HT-29 (cell line): ENCODE data around the gene JAZF1. TPM values are rescaled to one million over a fixed set of nuclear protein-coding genes. Genes with fewer than 3 reads are reported as not detected.
A peak's percentile ranks its signal among the peaks of the same experiment; 100 is the strongest.

ENCODE experiments used
- DNase-seq: peaks from one replicate; pipeline ENCODE4 v3.0.0-alpha.2; 2015; ENCODE audit warnings: low spot score
- total RNA-seq: library from RNA; depleted of rRNA; stranded (reverse); fragments of >200 nt; shearing (Covaris generic); gene quantifications from 2 replicates; pipeline ENCODE4 v1.2.3, GENCODE V29; 2014

JAZF1 gene
- total RNA-seq, 1 experiment from 2014 or later: not detected

GRCh38 chr7:27840313-27840712, 340.3 kb downstream of the JAZF1 start:
- DNase-seq: no peak

DNA sequence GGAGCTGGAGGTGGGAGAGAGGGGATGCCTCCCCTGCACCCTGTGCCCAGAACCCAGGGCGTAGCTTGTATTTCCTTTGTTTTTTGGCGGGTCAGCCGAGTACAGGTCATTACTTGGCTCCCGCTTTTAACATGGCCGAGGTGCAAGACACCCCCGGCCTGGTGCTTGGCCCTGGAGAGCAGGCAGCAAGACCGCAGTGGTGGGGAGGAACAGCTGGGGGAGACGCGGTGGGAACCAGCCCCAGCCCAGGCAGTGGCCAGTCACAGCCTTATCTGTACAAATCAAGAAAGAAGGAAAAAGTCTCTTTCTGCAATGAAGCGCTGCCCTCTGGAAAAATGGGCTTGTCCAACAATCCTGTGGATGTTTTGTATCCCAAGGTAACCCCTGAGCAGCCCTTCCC, 341.5 kb downstream of the JAZF1 start:
- no peak for DNase-seq

- DNase-seq: no peak
Observed at GRCh38 chr7:27836536-27836935, 344.1 kb downstream of the JAZF1 start.

DNA sequence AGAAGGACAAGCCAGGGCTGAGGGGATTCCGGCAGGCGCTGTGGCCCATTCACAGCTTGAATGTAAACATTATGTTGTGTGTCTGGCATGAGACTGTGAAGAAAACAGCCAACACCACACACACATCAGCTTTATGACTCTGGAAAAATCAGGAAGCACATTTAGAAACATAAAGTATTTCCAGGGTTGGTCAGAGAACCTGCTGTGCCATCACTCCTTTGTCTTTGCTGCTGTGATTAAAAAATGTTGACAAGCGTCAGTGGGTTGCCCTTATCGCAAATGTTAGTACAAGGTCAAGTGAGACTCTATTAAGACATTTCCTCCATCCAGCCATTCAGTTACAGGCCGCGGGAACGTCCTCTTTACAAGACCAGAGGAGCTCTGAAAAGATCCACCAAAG, 345.2 kb downstream of the JAZF1 start:
- DNase-seq: no peak

DNA sequence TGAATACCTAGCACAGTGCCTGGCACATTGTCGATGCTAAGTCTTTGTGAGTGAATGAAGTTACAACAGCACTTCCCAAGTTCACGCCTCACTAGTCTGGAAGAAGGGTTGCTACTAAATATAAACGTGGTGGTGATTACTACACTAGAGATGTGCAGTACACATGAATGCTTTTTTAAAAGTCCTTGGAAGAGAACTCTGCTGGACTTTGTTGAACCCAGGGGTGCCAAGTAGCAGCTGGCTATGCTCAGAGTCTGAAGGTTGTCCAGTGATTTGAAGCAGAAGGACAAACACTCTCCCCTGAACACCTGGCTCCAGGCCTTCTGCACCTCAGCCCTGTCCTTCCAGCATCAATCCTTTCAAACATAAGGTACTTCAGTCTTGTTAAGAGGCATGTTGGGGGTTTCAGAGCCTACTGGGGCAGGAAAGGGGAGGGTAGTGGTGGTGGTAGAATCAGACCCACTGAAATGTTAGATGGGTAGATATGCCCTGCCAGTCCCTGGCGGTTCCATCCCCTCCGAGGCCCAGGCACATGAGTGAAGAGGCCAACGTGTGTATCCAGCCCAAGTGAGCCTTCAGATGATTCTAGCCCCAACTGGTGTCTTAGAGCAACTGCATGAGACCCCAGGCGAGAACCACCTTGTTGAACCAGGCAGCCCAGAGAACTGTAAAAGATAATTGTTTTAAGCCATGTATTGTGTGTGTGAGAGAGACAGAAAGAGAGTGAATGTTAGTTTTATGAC, 346.2 kb downstream of the JAZF1 start:
- DNase-seq: no peak

GRCh38 chr7:27826357-27826756, 354.2 kb downstream of the JAZF1 start:
- DNase-seq: no peak

DNA sequence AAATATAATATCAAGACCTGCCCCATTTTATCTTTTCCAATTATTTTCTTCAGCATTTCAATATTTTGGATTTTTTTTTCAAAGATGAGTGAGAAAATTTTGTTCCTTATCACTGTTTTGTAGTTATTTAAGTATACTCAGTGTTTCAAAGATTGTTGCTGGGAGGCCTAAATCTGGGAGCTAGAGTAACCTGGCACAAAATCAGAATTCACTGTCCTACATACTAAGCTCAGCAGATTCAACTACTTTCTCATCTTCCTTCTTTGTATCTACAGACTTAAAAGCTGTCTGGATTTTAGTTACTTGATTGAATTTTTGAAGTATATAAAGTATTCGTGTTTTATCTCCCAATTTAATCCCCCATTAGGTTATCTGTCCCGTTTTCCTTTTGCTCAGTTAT, 354.7 kb downstream of the JAZF1 start:
- DNase-seq: no peak

GRCh38 chr7:27822245-27822644, 358.4 kb downstream of the JAZF1 start:
- DNase-seq: no peak

GRCh38 chr7:27812706-27813105, 367.9 kb downstream of the JAZF1 start:
- DNase-seq: no peak

GRCh38 chr7:27810186-27810585, 370.4 kb downstream of the JAZF1 start:
- no peak for DNase-seq

DNA sequence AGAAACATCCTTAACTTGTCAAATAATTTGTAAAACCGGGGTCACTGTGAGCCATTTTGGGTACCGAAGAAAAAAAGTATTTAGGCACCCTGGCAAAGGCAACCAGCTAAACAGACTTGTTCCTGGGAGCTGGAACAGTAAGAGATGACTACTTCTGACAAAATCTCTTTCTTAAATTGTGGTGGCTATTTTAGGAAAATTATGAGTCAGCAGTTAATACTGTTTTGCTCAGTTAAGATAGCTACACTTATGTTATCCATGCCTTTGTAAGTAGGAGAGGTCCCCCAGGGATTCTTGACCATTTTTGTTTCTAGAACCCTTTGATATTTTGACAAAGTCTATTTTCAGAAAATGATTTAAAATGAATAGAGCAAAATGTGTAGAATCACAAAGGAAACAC, 372.0 kb downstream of the JAZF1 start:
- DNase-seq: no peak

DNA sequence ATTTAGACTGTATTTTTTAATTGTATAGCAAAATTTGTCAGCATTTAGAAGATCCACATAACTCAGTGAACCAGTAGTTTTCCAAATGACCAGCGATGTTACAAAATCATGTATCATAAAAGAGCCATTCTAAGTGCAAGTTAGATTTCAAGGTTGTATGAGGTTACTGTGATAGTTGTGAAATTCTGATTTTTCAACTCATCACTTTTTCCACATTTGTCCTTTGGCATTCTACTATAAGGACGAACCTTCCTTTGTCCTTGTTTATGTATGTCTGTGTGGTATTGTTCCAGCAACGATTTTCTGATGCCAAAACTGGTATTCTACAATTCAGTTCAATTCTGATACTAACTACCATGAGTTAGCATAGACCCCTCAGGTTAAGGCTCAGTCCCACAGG, 376.5 kb downstream of the JAZF1 start:
- no peak for DNase-seq

GRCh38 chr7:27802999-27803398, 377.6 kb downstream of the JAZF1 start:
- no peak for DNase-seq

DNA sequence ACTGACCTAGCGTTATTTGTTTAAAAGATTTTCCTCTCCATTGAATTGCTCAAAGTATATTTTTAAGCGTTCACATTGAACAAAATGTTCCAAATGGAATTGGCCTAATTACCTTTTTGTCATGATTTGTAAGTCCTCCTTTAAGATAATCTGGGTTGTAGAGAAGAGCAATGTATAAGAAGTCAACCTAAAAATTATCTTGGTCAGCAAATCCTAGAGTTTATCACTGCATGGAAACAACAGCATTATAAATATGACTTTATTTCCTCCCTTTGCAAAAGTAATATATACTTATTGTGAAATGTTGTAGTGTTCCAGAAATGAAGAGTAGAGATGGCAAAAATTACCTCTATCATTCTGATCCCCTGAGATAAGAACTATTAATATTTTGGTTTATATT, 381.4 kb downstream of the JAZF1 start:
- no peak for DNase-seq

DNA sequence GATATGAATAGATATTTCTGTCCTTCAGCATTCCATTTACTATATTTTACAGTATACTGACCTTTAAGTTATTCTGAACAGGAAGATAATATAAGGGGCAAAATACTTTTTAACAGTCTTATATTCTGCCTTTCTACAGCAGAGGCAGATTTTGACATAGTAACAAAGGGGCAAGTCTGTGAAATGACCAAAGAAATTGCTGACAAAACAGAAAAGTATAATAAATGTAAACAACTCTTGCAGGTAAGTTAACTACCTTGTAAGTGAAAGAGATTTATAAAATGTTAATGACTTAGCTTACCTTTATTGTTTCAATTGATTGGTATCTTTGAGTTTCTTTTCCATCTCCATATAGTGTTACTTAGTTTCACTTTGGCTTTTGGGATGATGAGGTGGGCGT, 384.6 kb downstream of the JAZF1 start:
- no peak for DNase-seq

- no peak for DNase-seq
Observed at GRCh38 chr7:27793780-27794179, 386.8 kb downstream of the JAZF1 start.

GRCh38 chr7:27788437-27788836, 392.2 kb downstream of the JAZF1 start:
- no peak for DNase-seq

GRCh38 chr7:27784399-27785053, 396.1 kb downstream of the JAZF1 start:
- peak; percentile 85 for DNase-seq

DNA sequence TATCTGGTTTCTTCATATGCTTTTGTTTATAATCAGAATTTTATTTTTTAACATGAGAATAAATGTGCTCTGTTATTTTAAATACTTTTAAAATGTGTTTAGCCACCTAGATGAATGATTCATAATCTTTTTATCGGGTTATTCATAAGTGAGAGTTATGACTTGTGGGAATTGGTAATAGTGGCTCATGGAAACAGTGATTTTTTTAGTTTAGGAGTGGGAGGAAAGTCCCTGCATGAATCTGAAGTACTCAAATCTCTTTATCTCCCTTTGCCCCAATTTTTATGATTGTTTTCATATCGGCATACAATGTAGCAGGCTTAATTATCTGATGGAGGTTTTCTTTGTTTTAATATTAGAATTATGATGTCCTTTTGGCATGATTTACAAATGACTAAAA, 397.7 kb downstream of the JAZF1 start:
- DNase-seq: no peak

GRCh38 chr7:27781188-27781587, 399.4 kb downstream of the JAZF1 start:
- DNase-seq: no peak
